DMS79 treated with DMSO at 0.1 percent for 48 hours (cell line): ENCODE data around the gene KIRREL3.

Experiments used
- DNase-seq: peaks from one replicate; lab custom pipeline; 2025; lab: John Stamatoyannopoulos, UW

KIRREL3 gene

DNA sequence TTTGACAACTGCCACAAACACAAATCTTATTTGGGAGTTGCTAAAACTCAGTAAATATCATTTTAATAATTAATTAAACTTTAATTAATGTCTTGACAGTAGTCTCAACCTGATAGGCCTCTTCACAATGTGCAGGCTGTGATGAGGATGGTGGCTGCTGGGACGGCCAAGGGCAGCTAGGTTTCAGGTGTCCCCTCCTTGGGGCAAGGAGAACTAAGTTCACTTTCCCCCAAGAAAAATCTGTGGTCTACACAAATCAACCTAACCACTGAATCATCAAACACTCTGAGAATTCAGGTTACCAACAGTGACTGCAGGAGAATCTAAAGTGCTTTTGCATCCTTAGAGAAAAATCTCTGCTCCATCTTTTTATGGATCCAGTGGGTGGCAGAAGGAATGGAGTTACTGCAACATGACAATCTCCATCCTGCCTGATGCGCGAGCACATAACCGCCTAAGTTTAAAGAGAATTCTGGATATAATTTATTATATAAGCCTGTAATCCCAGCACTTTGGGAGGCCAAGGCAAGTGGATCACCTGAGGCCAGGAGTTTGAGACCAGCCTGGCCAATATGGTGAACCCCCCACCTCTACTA lies 289.7 kb downstream of the KIRREL3 start:
- DNase-seq, result no peak

DNA sequence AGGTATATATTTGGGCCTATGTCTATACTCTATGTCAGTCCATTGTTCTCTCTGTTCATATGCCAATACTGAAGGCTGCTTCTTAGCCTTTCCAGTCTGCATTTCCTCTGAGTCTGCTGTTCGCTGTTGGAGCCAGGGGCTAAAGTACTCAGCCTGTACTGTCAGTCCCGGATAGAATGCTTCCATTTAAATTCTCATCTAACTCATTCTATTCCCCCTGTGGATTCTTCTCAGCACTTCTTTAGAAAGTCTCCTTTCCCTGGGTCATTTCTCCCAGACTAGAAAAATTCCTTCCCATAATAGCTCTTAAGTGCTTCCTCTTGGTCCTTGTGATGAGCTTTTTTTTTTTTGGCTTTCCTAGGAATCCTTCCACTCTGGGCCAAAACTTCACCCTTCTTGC lies 293.1 kb downstream of the KIRREL3 start:
- no peak for DNase-seq

DNA sequence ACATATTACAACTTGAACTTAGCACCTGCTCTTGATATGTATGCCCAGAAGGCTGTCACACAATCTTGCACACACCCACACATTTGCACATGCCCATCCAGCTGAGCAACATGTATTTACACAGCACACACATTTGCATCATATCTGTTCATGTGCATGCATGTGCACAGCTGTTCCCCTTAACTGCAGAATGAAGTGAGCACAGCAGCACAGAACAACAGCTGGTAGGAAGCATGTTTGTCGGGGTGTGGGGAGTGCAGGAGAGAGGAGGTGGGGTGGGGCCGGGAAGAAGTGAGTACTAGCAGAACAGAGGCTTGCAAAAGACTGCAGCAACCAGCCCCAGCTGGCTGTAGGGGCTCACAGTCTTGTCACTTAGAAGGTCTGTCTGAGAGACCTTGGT lies 296.5 kb downstream of the KIRREL3 start:
- DNase-seq, result no peak

DNA sequence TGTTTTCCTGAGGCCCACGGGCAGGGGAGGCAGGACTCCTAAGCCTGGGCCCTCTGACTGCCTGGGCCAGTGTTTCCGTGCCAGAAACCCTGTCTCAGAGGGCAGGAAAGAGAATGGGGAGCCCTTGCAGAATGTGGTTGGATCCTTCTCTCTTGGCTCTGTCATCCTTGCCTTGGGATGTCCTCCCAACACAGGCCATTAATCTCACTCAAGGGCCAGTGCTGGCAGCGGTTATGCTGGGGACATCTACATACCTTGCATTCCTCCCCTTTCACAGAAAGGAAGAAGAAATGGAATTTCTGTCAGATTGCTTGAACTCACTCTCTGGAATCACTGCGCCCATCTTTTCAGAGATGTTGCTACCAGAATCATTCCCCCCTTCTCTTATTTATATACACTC lies 296.9 kb downstream of the KIRREL3 start:
- DNase-seq, result no peak

DNA sequence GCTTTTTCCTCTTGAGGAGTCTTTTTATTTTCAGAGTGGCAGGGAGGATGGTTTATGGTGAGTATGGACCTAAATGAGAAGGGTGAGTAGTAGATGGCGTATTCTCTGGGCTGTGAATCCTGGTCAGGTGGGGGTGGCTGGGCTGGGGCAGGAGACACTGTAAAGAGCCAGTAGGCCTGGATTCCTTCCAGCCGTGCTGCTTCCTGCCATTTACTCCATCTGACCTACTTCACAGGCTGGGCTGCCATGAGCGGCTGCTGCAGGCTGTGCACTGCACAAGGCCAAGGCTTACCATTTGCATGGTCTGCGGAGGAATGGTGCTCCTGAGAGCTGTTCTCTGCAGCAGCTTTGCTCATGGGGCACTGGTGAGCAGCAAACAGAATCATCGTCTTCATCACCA lies 297.6 kb downstream of the KIRREL3 start:
- no peak for DNase-seq

DNA sequence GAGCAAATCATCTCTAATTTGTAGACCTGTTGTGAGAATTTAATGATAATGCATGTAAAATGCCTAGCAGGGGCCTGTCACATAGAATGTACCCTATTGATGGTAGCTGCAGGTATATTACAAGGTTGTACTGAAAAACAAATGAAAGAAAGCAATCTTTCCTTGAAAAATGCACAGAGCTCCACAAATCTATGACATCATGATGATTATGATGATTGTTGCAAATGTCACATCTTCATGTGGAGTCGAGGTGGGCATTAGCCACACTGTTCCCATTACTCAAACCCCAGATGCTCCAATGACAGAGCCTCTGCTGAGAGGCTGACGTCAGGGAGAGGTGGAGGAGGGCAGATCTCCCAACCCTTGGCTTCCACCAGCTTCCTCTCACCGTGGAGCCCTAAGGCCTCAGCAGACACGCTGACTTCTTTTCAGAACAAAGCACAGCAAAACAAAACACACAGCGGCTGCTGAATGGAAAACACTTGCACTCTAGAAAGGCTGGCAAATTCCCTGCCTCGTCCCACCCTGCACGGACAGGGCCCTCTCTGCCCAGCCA lies 298.3 kb downstream of the KIRREL3 start:
- no peak for DNase-seq

DNA sequence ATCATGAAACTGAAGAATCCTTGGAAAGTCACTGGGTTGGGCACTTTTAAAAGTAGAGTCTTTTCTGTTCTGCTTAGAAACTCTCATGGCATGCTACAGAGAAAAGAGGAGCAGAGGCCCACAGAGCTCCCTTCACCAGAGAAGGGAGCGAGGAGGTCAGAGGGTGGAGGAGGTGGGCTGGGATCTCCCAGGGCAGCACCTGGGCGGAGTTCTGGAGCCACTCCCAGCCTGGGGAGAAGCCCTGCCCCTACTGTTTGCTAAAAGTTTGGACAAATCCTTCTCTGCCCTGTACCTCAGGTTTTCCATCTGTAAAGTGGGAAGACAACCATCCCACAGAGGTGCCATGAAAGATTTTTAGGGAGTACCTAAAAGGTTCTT lies 299.1 kb downstream of the KIRREL3 start:
- no peak for DNase-seq

DNA sequence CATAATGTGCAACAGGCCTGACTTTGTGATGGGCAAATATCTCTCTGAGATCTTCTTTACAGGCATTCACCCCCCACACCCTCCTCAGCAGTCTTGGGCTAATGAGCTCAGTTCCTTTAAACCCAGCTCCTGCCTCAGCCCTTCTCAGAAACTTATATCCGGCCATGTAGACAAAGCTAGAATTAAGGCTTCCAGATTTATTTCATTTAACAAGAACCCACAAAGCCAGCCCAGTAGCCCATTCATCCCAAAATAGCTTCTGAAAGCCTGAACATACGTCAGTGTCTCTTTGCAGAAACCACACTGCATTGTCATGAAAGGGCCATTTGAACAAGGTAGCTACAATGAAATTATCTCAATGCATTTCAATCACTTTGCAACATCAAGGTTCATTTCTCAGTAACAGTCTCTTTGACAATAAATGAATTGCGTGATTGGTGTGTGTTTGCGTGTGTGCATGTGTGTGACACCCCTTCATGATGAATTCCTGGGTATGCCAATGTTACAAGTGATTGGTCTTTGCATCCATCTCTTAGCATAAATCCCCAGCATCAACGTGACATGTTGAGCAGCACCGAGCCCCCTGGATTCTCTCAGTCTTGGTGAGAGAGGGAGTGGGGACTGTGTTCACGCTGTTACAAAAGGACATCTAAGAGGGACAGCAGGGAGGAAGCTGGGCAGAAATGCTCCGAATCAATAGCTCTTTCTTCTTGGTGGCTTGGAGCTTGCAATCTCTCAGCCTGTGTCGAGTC lies 299.6 kb downstream of the KIRREL3 start:
- no peak for DNase-seq

DNA sequence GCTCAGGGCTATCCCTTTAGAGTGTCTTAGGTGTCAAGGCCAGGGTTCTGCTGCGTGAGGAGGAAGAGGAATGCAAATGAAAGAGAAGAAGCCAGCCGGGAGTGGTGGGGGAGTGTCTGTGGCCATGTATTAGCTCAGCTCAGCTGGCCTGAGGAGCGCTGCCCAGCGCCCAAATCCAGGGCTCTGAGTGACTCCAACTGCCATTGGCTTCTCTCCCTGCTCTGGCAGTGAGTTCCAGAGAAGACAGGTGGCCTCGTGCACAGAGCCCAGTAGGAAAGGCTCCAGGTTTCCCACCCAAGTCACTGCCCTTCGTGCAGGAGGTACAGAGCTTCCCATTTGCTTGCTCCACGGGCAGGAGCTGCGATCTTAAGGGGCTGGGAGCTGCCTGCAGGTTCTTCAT lies 302.0 kb downstream of the KIRREL3 start:
- DNase-seq, result no peak

DNA sequence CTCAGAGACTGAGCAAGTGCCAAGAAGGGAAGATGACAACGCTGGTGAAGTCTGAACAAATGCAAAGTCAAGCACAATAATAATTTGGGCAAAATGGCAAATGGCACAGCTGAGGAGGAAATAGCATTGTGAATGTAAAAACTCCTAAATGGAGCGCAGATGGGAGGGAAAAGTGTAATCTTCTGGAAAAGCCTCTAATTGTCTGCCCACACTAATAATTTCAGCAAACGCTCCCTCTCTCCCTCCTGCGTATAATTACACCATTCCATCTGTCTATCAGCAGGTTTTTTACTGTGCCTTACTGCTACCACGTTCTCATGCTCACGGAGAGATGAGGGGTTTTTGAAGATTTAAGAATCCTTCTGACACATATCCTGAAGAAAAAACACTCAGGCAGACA lies 302.6 kb downstream of the KIRREL3 start:
- DNase-seq, result no peak

DNA sequence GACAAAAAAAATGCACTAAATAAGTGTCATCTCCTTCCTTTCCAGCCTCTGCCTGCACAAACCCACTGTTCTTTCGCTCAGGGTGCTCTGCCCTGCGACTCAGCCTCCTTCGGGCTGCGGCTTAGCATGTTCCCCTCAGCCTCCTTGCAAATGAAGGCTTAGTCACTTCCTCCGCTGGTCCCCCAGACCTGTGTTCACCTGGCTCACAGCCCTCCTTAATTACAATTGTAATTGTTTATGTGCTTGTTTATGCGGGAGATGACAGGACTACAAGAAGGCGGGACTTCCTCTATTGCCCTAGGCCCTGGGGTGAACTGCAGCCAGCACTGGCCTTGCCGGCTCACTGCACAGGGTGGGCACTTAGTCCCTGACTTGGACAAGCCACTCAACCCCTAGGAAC lies 303.6 kb downstream of the KIRREL3 start:
- DNase-seq, result no peak

DNA sequence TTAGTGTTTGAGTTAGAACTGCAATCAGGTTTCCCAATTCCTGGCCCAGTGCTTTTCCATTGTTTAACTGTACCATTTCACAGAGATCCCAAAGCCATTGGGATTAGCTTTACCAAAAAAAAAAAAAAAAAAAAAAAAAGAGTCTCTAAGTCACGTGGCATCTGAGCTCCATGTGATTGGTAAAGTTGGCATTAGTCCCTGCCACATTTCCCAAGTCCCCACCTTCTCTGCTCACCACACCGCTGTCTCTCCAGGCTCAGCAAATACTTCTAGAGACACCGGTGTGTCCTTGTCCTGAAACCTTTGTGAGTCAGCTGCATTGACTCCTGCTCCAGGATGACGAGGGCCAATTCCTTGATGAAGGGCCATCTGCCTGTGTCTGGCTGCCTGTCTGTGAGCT lies 305.3 kb downstream of the KIRREL3 start:
- DNase-seq, result no peak

DNA sequence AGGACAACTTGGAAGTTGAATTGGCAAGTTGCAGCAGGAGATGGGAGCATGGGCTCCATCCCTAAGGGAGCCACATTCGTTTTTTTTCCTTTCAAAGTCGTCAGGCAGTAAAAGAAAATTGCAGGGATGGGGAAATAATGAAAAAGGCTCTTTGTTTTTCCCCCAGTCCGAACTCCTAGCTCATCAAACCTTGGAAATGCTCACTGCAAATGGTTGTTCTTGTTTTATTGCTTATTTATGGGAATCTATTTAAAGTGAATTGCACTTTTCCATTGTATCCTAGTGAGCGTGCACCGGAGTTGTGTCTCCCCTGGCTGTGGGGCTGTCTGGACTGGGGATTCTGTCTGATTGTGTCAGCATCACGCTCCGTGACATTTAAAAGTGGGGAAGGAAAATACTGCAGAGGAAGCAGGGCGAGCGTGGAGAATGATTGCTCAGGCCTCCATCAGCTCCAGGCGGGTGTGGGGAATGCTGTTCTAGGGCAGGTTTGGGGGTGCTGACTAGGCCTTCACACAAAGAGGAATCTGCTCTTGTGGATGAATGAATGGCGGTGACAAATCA lies 306.4 kb downstream of the KIRREL3 start:
- no peak for DNase-seq

DNA sequence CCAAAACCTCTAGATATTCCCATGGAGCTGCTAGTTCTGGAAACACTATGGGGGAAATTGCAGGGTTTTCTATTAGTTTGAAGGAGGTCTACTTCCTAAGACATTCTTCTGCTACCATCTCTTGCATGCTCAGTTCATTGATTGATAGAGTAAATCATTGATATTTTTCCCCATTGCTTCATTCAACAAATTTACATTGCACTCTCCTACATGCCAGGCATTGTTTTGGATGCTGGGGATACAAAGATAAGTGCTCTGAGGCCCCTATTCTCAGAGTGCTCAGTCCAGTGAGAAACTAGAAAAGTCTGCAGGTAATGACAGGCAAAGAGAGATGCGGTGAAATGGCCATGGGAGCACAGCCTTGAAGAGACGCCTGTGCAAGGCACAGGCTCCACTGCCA lies 313.1 kb downstream of the KIRREL3 start:
- no peak for DNase-seq

DNA sequence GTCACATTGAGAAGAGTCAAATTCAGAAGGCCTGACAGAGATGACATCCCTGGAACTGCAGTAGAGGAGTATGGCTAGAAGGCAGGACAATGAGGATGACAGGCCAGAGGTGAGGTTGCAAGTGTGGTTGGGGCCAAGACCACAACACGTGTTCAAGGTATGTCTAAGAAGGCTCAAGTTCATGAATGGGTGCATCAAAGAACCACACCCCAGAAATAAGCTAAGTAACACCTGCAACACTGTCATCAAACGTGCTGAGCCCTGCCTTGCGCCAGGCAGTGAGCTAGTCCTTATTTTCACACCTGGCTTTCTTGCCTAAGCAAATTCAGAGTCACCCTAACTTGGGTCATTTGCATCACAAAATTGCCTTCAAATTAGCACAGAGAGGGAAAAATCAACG lies 313.6 kb downstream of the KIRREL3 start:
- DNase-seq, result no peak

DNA sequence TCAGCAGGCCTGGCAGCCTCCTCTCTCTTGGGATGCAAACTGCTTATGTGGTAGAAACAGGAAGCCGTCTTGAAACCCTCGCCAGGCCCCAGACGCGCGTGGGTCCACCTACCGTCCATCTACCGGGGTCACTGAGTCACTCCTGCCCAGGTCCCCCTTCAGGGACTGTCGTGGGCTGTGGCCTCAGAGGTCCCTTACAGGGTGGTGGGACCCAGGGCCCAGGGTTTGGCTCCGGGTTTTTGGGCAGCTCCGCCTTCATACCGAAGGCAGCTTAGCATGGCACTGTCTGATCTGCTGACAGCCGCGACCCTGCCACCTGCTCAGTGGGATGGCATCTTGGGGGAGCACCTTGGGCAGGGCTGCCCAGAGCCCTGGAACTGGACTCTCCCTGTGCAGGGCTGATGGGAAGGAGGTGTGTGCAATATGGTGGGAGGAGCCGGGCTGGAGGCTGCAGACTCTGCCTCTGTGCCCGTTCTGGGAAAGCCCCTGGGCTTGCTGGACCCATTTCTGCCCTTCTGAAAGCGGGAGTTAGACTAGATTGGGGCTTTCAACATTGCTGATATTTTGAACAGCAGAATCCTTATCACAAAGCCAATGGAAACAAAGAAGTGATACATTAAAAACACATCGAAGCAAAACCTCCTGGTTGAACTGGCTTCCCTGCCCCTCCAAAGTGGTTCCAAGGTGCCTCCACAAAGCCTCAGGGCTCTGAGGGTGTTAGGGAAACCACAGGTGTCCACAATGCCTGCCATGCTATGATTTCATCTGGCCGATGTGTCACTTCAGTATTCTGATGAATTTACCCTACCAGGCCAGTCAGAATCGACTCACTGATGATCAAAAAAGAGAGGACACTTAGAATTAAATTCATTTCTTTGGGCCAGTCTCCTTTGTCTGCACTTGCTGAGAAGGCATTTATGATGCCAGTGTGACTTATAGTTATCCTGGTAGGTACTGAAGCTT lies 316.5 kb downstream of the KIRREL3 start:
- DNase-seq, result no peak

DNA sequence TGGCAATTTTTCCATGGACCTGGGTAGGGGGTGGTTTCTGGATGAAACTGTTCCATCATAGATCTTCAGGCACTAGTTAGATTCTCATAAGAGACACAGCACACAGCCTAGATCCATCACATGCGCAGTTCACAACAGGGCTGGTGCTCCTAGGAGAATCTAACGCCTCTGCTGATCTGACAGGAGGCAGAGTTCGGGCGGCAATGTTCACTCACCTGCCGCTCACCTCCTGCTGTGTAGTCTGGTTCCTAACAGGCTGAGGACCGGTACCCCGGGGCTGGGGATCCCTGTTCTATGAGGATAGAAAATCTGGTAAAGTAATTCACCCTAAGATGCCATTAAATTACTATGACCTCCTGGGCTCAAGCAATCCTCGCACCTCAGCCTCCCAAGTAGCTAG lies 318.0 kb downstream of the KIRREL3 start:
- no peak for DNase-seq

DNA sequence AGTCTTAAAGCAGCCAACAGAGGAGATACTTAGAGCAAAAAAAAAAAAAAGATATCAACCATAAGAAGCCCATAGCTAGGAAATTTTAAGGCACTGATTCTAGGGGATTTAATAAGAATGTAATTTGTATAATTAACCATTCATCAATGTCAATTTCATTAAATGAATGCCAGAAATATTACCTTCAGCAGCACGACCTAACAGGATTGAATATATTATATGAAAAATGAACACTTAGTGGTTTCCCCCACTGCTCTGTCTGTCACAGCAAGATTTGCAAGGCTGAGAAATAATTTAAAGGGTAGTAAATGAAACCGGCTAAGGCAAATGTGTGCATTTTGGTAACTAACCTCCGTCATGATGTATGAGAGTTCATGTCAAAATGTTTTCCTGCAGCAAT lies 319.9 kb downstream of the KIRREL3 start:
- DNase-seq, result no peak

DNA sequence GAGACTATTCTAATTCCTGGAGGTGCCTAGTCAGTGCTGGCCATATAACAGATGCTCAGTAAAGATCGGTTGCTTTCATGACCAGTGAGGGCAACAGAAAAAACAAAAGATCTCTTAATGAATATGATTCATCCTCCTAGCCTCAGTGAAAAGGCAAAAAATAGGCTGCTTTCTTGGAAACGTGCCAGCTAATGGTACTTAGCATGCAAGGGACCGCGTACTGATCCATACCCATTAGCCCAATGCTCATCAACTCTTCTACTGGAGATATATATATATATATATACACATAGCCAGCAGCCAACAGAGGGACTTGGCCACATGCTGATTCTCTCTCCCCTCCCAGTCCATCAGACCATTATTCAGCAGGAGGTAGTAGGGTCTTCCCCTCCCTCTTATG lies 320.4 kb downstream of the KIRREL3 start:
- peak; percentile 49 for DNase-seq

DNA sequence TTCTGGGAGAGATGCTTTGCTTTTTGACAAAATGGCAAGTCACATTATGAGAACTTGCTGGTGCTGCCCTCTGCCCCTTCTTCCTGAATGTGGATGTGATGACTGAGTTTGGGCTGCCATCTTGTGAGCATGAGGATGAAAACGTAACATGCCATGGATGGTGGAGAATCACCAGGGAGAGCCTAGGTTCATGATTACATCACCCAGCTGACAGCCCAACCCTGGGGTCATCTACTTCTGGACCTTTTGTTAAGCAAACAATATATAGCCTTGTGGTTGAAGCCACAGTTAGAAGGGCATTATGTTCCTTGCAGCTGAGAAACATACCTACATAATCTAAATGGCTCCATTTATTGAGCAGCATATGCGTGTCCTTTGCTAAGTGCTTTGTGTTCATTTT lies 321.5 kb downstream of the KIRREL3 start:
- DNase-seq, result no peak

DNA sequence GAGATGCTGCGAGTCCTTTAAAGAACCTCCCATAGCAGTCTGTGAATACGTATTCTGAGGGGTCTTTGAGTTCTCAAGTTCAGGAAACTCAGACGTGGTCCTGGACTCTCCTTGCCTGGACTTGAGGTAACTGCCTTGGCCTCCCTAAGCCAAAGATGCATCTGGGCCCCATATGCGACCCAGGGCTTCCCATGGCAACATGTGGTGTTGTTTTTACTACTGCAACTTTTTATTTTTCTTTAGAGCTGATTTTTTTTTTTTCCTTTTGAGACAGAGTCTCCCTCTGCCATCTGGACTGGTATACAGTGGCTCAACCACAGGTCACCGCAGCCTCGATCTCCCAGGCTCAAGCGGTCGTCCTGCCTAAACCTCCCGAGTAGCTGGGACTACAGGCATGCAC lies 324.0 kb downstream of the KIRREL3 start:
- DNase-seq, result no peak

DNA sequence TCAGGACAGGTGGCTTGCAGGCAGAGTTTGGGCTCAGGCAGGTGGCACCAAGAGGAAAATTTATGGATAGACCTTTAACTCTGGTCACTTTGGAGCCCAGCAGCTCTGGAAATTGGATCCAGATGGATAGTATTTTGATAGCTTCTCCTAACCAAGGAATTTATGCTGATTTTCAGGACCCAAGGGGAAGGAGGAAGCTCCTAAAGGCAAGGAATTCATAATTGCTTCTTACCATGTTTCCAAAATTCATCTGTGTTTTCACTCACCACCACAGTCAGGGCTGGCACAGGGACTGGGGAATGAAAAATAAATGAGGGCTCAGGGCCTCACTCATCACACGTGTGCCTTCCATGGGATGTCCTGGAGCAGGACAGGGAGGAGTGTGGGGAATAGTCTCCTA lies 327.3 kb downstream of the KIRREL3 start:
- DNase-seq, result no peak
